GM18870 (cell line): ENCODE results near the gene FAM90A26.
"Not testable (repeated sequence)": the region's sequence is repeated elsewhere in the genome, so short reads cannot be mapped to it uniquely, and the experiment has no call there.

ENCODE experiments used
- ATAC-seq: cut with Tn5 transposase; IDR thresholded peaks from one replicate; pipeline ENCODE4 v1.9.1; 2021; ENCODE audit warnings: moderate library complexity; ENCODE audit not compliant: unreplicated experiment

FAM90A26 gene, protein sequence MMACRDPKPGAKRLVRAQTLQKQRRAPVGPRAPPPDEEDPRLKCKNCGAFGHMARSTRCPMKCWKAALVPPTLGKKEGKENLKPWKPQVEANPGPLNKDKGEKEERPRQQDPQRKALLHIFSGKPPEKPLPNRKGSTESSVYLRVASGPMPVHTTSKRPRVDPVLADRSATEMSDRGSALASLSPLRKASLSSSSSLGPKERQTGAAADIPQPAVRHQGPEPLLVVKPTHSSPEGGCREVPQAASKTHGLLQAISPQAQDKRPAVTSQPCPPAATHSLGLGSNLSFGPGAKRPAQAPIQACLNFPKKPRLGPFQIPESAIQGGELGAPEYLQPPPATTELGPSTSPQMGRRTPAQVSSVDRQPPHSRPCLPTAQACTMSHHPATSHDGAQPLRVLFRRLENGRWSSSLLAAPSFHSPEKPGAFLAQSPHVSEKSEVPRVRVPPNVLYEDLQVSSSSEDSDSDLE

DNA sequence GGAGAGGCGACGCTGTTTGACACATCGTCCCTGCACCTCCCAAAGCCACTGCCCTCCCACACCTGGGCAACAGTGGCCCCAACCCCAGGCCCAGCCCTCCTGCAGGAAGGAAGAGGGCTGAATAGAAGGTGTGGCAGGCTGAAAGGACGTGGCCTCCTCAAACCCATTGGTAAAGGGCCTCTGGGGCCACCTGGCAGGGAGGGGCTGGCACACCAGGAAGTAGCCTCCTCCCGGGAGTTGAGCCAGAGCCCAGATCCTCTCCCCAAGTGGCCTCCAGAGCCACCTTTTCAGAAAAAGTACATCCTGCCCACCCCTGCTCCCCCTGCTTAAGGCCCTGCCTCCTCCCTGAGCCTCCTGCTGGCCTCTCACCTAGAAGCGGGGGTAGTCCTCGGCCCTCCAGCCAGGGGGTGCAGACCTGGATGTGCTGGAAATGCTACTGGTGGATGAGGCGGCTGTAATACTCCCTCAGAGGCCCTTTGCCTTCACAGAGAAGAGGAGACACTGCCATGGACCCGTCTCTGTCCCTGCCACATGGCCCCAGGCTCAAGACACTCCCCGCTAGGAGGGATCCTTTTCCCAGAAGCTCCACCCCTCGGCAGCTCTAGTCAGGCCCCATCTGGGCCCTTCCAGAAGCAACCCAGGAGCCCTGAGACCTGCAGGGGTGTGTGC is at the start of gene FAM90A26:
TSS of gene FAM90A26 (plus strand) at position 619 of the 669 bp plus-strand sequence. CDS start 2,764 bp downstream, outside the sequence.
- ATAC-seq = not testable (repeated sequence)

DNA sequence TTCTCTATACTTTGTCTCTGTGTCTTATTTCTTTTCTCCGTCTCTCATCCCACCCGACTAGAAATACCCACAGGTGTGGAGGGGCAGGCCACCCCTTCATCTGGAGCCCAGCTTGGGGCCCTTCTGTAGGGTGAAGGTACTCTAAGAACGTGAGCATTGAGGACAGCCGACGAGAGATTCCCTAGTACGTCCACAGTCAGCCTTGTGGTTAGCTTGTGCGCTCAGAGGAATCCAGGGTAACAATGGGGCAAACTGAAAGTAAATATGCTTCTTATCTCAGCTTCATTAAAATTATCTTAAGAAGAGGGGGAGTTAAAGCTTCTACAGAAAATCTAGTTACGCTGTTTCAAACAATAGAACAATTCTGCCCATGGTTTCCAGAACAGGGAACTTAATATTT is 47.5 kb upstream of the FAM90A26 start:
- ATAC-seq = not testable (repeated sequence)

DNA sequence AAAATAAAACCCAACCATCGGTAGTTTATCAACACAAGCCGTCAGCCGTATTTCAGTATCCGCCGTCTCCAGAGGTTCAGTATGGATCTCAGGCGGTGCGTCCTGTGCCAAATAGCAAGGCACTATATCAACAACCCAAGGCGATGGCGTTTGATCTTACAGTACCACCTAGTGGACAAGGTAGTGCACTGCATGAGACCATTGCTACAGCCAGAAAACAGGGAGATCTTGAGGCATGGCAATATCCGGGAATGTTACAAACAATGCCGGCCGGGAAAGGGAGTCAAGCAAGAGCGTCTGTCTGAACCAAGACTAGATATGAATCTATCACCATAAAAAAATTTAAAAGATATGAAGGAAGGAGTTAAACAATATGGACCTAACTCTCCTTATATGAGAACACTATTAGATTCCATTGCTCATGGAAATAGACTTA is 46.6 kb upstream of the FAM90A26 start:
- not testable (repeated sequence) for ATAC-seq

DNA sequence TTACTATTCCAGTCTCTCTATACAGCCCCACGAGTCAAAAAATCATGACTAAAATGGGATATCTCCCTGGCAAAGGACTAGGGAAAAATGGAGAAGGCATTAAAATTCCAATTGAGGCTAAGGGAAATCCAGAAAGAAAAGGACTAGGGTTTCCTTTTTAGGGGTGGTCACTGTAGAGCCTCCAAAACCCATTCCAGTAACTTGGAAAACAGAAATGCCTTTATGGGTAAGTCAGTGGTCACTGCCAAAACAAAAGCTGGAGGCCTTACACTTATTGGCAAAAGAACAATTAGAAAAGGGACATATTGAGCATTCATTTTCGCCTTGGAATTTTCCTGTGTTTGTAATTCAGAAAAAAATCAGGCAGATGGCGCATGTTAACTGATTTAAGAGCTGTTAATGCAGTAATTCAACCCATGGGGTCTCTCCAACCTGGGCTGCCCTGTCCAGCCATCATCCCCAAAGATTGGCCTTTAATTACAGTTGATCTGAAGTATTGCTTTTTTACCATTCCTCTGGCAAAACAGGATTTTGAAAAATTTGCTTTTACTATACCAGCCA is 44.5 kb upstream of the FAM90A26 start:
- not testable (repeated sequence) for ATAC-seq

DNA sequence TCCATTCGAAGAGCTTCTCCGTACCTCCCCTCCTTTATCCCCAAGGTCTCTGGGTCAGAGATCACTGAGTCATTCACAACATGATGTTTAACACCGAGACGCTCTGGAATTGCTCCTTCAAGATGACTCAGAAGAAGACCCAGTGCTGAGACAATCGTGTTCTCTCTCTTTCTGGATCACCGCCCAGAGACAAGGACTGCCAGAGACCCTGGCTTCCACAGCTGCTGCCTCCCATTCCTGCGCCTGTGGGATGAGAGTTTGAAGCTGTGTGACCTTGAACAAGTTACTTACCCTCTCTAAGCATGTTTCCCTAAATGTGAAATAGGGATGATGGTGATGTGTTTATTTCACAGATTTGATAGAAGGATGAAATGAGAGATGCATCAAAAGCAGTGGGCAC is 38.8 kb upstream of the FAM90A26 start:
- not testable (repeated sequence) for ATAC-seq

DNA sequence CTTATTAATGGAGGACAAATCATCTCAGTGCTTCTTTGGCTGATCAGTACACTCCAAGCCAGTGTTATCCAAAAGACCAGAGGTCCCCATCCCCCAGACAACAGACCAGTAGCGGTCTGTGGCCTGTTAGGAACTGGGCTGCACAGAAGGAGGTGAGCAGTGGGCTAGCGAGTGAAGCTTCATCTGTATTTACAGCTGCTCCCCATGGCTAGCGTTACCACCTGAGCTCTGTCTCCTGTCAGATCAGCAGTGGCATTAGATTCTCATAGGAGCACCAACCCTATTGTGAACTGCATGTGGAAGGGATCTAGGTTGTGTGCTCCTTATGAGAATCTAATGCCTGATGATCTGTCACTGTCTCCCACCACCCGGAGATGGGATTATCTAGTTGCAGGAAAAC is 37.4 kb upstream of the FAM90A26 start:
- not testable (repeated sequence) for ATAC-seq

DNA sequence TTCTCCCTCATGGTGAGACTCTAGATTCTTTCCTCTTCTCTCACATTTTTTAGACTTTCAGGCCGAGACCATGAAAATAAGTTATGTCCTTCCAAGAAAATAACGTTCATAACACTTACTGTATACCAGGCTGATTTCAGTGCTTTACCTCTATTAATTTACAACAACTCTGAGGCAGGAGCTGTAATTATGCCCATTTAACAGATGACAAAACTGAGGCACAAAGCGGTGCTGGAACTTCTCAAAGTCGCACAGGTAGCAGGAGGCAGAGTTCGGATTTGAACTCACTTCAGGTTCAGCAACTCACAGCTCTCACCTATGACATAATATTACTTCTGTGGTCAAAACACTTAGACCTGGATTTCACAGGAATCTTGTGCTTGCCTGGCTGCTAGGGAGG is 36.2 kb upstream of the FAM90A26 start:
- ATAC-seq = not testable (repeated sequence)

DNA sequence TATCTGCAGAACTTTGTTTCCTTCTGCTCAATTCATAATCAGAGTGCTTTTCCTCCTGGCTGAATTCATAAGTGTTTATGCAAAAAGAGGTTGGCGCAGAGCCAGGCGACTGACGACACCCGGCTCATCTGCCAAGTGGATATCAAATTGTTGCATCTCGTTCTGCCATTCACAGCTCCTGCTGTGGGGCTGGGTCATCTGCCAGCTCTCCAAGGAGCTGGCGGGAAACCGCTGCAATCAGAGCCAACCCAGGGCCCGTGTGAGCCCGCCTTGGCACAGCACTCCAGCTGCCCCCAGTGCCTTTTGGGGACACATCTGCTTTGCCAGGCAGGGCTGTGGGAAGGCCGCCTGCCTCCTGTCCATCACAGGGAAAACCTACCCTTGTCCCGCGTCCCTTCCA is 35.7 kb upstream of the FAM90A26 start:
- not testable (repeated sequence) for ATAC-seq

DNA sequence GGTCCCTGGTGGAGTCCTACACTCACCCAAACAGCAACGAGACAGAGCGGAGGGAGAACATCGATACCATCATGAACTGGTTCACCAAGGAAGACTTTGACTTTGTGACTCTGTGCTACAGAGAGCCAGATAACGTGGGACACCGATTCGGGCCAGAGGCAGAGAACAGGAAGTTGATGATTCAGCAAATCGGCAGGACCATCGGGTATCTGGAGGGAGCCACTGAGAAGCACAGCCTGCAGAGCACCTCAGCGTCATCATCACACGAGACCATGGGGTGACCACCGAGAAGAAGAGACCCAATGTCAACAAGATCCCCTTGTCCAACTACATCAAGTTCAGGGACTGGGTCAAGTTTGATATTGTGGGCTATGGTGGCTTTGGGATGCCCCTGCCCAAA is 29.2 kb upstream of the FAM90A26 start:
- not testable (repeated sequence) for ATAC-seq

DNA sequence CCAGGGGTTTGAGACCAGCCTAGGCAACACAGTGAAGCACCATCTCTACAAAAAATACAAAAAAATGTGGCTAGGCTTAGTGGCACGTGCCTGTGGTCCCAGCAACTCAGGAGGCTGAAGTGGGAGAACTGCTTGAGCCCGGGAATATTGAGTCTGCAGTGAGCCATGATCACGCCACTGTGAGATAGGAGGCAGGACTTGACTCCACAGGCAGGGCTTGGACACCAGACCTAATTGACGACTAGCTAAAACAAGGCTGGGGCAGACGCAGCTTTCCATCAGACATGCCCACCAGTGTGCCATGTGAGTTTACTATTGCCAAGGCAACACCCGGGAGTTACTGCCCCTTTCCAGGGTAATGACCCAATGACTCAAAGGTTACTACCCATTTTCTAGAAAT is 27.4 kb upstream of the FAM90A26 start:
- ATAC-seq = not testable (repeated sequence)

DNA sequence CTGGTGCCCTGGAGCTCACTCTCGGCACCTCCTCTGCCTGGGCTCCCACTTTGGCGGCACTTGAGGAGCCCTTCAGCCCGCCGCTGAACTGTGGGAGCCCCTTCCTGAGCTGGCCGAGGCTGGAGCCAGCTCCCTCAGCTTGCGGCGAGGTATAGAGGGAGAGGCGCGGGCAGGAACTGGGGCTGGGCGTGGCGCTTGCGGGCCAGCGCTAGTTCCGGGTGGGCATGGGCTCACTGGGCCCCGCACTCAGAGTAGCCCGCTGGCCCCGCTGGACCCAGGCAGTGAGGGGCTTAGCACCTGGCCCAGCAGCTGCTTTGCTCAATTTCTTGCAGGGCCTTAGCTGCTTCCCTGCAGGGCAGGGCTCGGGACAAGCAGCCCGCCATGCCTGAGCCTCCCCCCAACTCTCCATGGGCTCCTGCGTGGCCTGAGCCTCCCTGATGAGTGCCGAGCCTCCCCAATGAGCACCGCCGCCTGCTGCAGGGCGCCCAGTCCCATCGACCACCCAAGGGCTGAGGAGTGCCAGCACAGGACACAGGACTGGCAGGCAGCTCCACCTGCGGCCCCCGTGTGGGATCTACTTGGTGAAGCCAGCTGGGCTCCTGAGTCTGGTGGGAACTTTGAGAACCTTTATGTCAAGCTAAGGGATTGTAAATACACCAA is 26.7 kb upstream of the FAM90A26 start:
- ATAC-seq = no peak

DNA sequence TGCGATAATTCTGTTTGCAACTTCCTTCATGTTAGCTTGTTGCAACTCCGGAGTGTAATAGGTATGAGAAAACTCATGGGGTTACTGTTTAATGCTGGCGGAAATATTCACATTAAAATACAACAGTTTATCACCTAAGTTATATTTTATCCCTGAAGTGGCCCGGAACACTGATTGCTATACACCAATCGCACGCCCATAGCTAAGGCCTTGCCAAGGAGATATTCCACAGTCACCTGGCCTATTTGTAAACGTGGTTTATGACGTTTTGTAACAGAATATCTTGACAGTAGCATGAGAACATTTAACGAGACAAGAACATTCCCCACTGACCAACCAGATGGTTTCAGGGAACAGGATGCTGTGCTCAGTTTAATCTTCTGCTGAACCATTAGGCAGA is 23.2 kb upstream of the FAM90A26 start:
- ATAC-seq = no peak

DNA sequence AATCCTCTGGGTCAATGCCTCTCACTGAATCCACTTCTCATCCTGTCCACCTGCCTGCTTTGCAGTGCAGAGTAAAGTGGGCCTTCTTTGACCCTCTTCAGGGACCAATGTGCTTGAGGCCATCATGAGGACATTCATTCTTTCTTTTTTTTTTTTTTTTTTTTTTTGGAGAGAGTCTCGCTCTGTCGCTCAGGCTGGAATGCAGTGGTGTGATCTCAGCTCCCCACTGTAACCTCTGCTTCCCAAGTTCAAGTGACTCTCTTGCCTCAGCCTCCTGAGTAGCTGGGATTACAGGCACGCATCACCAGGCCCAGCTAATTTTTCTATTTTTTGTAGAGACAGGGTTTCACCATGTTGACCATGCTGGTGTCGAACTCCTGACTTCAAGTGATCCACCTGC is 22.8 kb upstream of the FAM90A26 start:
- not testable (repeated sequence) for ATAC-seq

DNA sequence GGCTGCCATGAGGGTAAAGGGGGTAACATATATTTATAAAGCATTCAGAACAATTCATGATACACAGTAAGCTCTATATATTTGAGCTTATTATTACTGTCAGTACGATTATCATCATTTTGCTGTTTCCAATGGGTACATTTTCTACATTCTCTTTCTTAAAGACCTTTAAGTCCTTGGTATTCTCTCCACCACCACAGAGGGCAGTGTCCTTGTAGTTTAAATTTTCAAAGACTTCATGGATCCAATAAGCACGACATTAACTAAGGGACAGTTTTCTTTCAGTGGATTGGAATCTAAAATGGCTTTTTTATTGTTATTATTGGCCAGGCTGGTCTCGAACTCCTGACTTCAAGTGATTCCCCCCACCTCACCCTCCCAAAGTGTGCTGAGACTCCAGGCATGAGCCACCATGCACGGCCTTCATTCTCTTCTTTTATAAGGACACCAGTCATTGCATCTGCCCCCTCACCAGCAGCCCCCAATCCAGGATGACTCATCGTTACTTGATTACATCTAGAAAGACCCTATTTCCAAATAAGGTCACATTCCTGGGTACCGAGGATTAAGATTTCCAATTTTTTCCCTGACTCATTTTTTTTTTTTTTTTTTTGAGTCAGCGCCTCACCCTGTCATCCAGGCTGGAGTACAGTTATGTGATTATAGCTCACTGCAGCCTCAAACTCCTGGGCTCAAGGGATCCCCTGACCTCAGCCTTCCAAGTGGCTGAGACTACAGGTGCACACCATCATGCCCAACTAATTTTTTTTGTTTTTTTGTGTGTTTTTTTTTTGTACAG is 21.4 kb upstream of the FAM90A26 start:
- ATAC-seq = not testable (repeated sequence)

DNA sequence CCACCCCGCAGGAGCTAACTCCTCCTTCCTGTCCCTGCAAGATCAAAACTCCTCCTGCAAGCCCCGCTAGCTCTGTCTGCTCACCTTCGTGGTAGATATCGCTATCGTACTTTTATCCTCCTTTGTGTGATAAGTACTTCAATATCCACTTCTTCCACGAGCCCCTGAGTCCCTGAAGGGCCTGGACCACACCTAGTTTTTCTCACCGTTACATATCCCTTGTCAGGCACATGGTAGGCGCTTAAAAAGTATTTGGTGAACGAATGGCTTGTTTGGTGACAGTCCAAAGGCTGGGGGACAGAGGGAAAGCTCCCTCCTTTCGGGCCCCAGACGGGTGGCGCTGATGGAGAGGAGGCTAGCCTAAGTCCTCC is 18.4 kb upstream of the FAM90A26 start:
- ATAC-seq = not testable (repeated sequence)

DNA sequence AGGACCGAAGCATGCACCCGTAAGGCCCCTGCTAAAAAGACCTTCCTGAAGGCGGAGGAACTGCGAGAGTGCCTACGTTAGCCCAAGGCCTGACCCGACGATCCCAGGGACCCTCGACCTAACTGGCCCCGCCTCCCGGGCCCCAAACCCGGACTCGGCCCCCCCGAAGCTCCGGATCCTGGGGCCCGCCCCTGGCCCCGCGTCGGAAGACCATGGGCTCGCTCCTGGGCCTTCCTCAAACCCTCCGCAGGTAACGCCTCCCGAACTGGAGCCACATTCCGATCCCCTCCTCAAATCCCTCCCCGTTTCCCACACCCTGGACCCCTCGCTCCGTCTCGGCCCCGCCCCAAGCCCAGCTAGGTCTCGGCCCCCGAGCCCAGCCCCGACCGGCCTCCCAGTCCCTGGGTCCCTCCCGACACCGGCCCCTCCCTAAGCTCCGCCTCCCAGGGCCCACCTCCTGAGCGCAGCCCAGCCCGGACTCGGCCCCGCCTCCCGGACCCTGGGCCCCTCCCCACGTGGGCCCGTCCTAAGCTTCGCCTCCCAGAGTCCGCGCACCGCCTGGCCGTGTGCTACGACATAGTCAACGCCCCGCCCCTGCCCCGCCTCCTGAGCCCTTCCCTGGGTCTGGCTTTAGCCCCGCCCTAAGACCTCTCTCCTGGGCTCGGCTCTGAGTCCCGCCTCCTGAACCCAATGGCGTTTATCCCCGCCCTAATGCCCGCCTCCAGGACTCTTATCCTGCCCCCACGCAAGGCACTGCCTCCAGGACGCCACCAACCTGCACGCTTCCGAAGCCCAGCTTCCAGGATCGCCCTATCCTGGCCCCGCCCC is 17.8 kb upstream of the FAM90A26 start:
- ATAC-seq = not testable (repeated sequence)

DNA sequence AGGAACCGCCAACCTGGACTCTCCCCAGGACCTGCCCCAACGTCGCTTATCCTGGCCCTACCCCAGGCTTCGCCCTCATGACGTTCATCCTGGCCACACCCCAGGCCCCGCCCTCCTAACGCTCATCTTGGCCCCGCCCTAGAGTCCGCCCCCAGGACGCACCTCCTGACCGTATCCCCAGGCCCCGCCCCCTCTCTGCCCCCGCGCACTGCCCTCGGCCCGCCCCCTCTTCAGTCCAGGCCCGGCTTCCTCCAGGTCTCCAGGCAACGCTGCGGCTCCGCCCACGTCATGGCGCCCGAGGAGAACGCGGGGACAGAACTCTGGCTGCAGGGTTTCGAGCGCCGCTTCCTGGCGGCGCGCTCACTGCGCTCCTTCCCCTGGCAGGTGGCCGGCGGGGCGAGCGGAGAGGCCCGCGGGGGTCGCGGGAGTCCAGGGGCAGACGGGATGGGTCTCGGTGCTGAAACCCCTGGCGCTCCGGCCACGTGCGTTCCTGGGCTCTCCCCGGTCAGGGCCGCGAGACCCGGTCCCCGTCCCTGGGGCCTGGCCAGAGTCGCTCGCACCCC is 17.1 kb upstream of the FAM90A26 start:
- not testable (repeated sequence) for ATAC-seq

DNA sequence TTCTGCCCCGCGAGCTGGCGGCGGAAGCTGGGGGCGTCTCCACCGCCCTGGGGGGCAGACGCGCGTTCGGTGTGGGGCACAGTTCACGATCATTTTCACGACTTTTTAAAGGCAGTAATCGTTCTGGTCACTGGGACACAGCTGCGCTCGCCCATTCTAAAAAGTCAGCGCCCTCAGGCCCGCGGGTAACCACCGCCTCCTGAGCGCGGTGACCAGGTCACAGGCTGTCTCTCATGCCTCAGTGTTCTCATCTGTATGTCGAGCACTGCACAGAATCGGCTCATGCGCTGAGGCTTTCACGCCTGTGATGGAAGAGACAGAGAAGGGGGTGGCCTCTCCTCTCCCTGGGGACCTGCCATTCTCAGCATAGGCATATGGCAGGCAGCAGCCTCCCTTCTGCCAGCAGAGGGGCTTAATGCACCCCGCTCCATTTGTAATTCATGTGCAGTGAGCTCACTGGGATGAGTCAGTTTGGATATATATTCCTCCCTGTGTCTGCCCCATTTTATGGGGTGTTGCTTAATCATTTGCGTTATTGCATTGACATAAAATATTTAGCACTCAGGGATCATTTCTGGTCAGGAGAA is 16.5 kb upstream of the FAM90A26 start:
- ATAC-seq = not testable (repeated sequence)
